Keratinocyte (primary cell): ENCODE data around the gene TNS3. TPM values are rescaled to one million over a fixed set of nuclear protein-coding genes. Genes with fewer than 3 reads are reported as not detected.

ENCODE experiments used
- DNase-seq: peaks from one replicate; pipeline ENCODE4 v3.0.0-alpha.2; 2011; ENCODE audit warnings: low read depth, missing footprints, low spot score
- FAIRE-seq: peaks from 2 replicates; lab custom pipeline; 2011; peaks lifted over from hg19 to GRCh38; lab: Jason Lieb, UNC
- H2AFZ ChIP-seq: 2 replicates; pipeline ENCODE4 v1.6.0; 2012; ENCODE audit warnings: low read length, control low read depth, inconsistent platforms; ENCODE audit not compliant: control insufficient read depth
- H3K27ac ChIP-seq: 2 replicates; pipeline ENCODE4 v1.5.1; 2011; ENCODE audit warnings: low read length; ENCODE audit not compliant: control insufficient read depth, insufficient read depth
- H3K27me3 ChIP-seq: 3 replicates; pipeline ENCODE4 v1.6.0; 2011; ENCODE audit warnings: low read length; ENCODE audit not compliant: control insufficient read depth, insufficient read depth; ENCODE audit errors: extremely low read depth
- H3K36me3 ChIP-seq, 2 experiments: 2 replicates in 1 of 2; 3 replicates in 1 of 2; pipeline ENCODE4 v1.5.1; 2011; ENCODE audit warnings: low read length in 2 of 2, mild to moderate bottlenecking in 1 of 2; ENCODE audit not compliant: control insufficient read depth in 2 of 2, insufficient read depth in 2 of 2; ENCODE audit errors: extremely low read depth in 1 of 2
- H3K4me1 ChIP-seq: 3 replicates; pipeline ENCODE4 v1.5.1; 2011; ENCODE audit warnings: low read length; ENCODE audit not compliant: control insufficient read depth, insufficient read depth; ENCODE audit errors: extremely low read depth
- H3K4me2 ChIP-seq: 3 replicates; pipeline ENCODE4 v1.6.0; 2011; ENCODE audit warnings: low read depth, low read length; ENCODE audit not compliant: control insufficient read depth, insufficient read depth; ENCODE audit errors: extremely low read depth
- H3K4me3 ChIP-seq, 3 experiments: fragments of 200-600 bp in 1 of 3; sonication (generic) in 1 of 3; 2 replicates in 2 of 3; 3 replicates in 1 of 3; pipeline ENCODE4 v1.5.1; 2011 to 2016; ENCODE audit warnings: low read length in 3 of 3, mild to moderate bottlenecking in 3 of 3, control low read depth in 2 of 3, inconsistent platforms in 1 of 3, low read depth in 1 of 3, mixed read lengths in 1 of 3, mixed run types in 1 of 3, moderate library complexity in 1 of 3; ENCODE audit not compliant: control insufficient read depth in 2 of 3, insufficient read depth in 2 of 3; ENCODE audit errors: extremely low read depth in 1 of 3
- H3K79me2 ChIP-seq: 2 replicates; pipeline ENCODE4 v1.6.0; 2012; ENCODE audit warnings: low read length; ENCODE audit not compliant: control insufficient read depth, insufficient read depth
- H3K9ac ChIP-seq: 3 replicates; pipeline ENCODE4 v1.6.0; 2011; ENCODE audit warnings: low read length; ENCODE audit not compliant: control insufficient read depth, insufficient read depth; ENCODE audit errors: extremely low read depth
- H3K9me1 ChIP-seq: 3 replicates; pipeline ENCODE4 v1.6.0; 2011; ENCODE audit warnings: low read length; ENCODE audit not compliant: control insufficient read depth, insufficient read depth; ENCODE audit errors: extremely low read depth
- H3K9me3 ChIP-seq: 2 replicates; pipeline ENCODE4 v1.5.1; 2012; ENCODE audit warnings: low read depth, low read length; ENCODE audit not compliant: control insufficient read depth
- H4K20me1 ChIP-seq: 3 replicates; pipeline ENCODE4 v1.6.0; 2011; ENCODE audit warnings: low read length; ENCODE audit not compliant: control insufficient read depth, insufficient read depth; ENCODE audit errors: extremely low read depth
- CTCF ChIP-seq, 3 experiments: IDR thresholded peaks in 1 of 3; conservative IDR thresholded peaks in 1 of 3; optimal IDR thresholded peaks in 1 of 3; 2 replicates in 2 of 3; 3 replicates in 1 of 3; pipeline versions ENCODE3 to v1.5.1; 2011; ENCODE audit warnings: low read length in 3 of 3, mild to moderate bottlenecking in 3 of 3, moderate library complexity in 2 of 3, control low read depth in 1 of 3, inconsistent platforms in 1 of 3; ENCODE audit not compliant: insufficient read depth in 2 of 3; ENCODE audit errors: extremely low read depth in 1 of 3
- EZH2 ChIP-seq: IDR thresholded peaks from one replicate; pipeline ENCODE4 v1.6.1; 2012; ENCODE audit warnings: inconsistent platforms, mild to moderate bottlenecking, low read length, moderate library complexity
- dilution Hi-C: fragments of 300-500 bp; cut with MboI; formaldehyde crosslinking; loops from one replicate; pipeline ENCODE4 v1.7.0; 2020; ENCODE audit warnings: low sequenced_read_pairs; ENCODE audit not compliant: extremely low pct_ligation_motif_present
- polyA plus RNA-seq, 5 experiments: library from polyadenylated mRNA; depleted of rRNA in 3 of 5; stranded (reverse) in 3 of 5; stranded (forward) in 1 of 5; unstranded in 1 of 5; fragments of >200 nt; gene quantifications; 1 replicate in 1 of 5; 2 replicates in 3 of 5; 3 replicates in 1 of 5; pipeline versions ENCODE4 v1.2.1 to v1.2.3, GENCODE V29; 2011 to 2012; ENCODE audit warnings: missing spikeins in 2 of 5, low read depth in 1 of 5, low replicate concordance in 1 of 5

The TNS3 gene
- polyA plus RNA-seq, 1 donor (not counting 4 experiments of a cell fraction or from before 2014, with no cell fraction given), result 3.9 TPM

- Histone ChIP-seq H2AFZ (no peak overlapping the region), H3K36me3 (no peaks in the 10 kb centered on the region), H3K4me3 (no peak overlapping the region), H3K9me3 (no peaks in the 10 kb centered on the region), H3K79me2 (no peaks in the 10 kb centered on the region), H3K9me1 (peaks cover 4% of the 10 kb centered on the region), H4K20me1 (no peaks in the 10 kb centered on the region), H3K4me1 (peaks cover 44% of the 10 kb centered on the region), H3K4me2 (no peak overlapping the region), H3K9ac (no peak overlapping the region), H3K27ac (peak overlapping the region; percentile 85), H3K27me3 (no peaks in the 10 kb centered on the region)
- FAIRE-seq (peak; percentile 29), DNase-seq (no peak)
- no peak for TF ChIP-seq EZH2
- no peak for TF ChIP-seq CTCF (optimal IDR thresholded peaks at IDR 0.05 in 1 of 3, IDR thresholded peaks at IDR 0.05 in 1 of 3, conservative IDR thresholded peaks at IDR 0.05 in 1 of 3; ENCODE audit: extremely low read depth in 1 of 3, insufficient read depth in 2 of 3, low read length in 3 of 3)
- dilution Hi-C loops, result no loop called here
Measured at GRCh38 chr7:47556511-47557180, 25.3 kb downstream of the TNS3 start.

GRCh38 chr7:47553309-47553708, 28.6 kb downstream of the TNS3 start:
- no peaks in the 10 kb centered on the region for H3K36me3 ChIP-seq
- H2AFZ ChIP-seq, result no peak overlapping the region
- H3K4me3 ChIP-seq, result no peak overlapping the region
- H4K20me1 ChIP-seq, result no peaks in the 10 kb centered on the region
- H3K79me2 ChIP-seq, result no peaks in the 10 kb centered on the region
- DNase-seq, result no peak
- no peak overlapping the region for H3K27ac ChIP-seq
- peaks cover 44% of the 10 kb centered on the region for H3K4me1 ChIP-seq
- H3K4me2 ChIP-seq, result no peak overlapping the region
- dilution Hi-C loops, result no loop called here
- no peaks in the 10 kb centered on the region for H3K27me3 ChIP-seq
- no peak overlapping the region for H3K9ac ChIP-seq
- H3K9me3 ChIP-seq, result no peaks in the 10 kb centered on the region
- no peak for FAIRE-seq
- H3K9me1 ChIP-seq, result no peaks in the 10 kb centered on the region
- TF ChIP-seq EZH2, result no peak
- TF ChIP-seq CTCF (optimal IDR thresholded peaks at IDR 0.05 in 1 of 3, IDR thresholded peaks at IDR 0.05 in 1 of 3, conservative IDR thresholded peaks at IDR 0.05 in 1 of 3; ENCODE audit: extremely low read depth in 1 of 3, insufficient read depth in 2 of 3, low read length in 3 of 3), result no peak
